HEK293 (cell line): Measurements from ENCODE around the gene SUSD6.

Experiments used
- CTCF ChIA-PET: fragments of 350-600 bp; formaldehyde crosslinking; extraction: SDS; loops from one replicate; lab custom pipeline; 2021; ENCODE audit warnings: antibody characterized with exemption; lab: Yijun Ruan, JAX
- POLR2A ChIA-PET: fragments of 300-600 bp; formaldehyde crosslinking; extraction: SDS; loops from one replicate; lab custom pipeline; 2020; ENCODE audit warnings: antibody characterized with exemption, inconsistent platforms; lab: Yijun Ruan, JAX
- H3K27ac ChIP-seq: fragments of 200-500 bp; sonication (Bioruptor generic); 2 replicates; pipeline ENCODE4 v1.5.1; 2014; ENCODE audit warnings: low read depth, low read length, control low read depth, inconsistent platforms; ENCODE audit errors: extremely low read depth
- H3K36me3 ChIP-seq, 2 experiments: fragments of 200-500 bp in 1 of 2; sonication (Bioruptor generic) in 1 of 2; 1 replicate in 1 of 2; 2 replicates in 1 of 2; pipeline ENCODE4 v1.5.1; 2014 to 2017; ENCODE audit warnings: inconsistent platforms in 2 of 2, low read length in 2 of 2; ENCODE audit not compliant: control insufficient read depth in 2 of 2, insufficient read depth in 1 of 2
- H3K4me1 ChIP-seq: fragments of 200-500 bp; sonication (Bioruptor generic); 2 replicates; pipeline ENCODE4 v1.5.1; 2014; ENCODE audit warnings: mild to moderate bottlenecking, low read length, inconsistent platforms; ENCODE audit not compliant: control insufficient read depth, insufficient read depth
- H3K4me3 ChIP-seq: 2 replicates; pipeline ENCODE4 v1.5.1; 2011; ENCODE audit warnings: low read depth, mild to moderate bottlenecking, control low read depth, low read length, moderate library complexity
- H3K9me3 ChIP-seq: fragments of 200-500 bp; sonication (Bioruptor generic); 2 replicates; pipeline ENCODE4 v1.5.1; 2014; ENCODE audit warnings: low read depth, low read length, inconsistent platforms; ENCODE audit not compliant: control insufficient read depth, insufficient read depth
- GFI1B ChIP-seq: fragments of 450-650 bp; formaldehyde crosslinking; IDR thresholded peaks from 2 replicates; pipeline ENCODE4 v1.5.1; 2016; ENCODE audit warnings: missing biosample characterization, missing genetic modification characterization
- GLI2 ChIP-seq: fragments of 450-650 bp; formaldehyde crosslinking; IDR thresholded peaks from 2 replicates; pipeline ENCODE4; 2017; ENCODE audit warnings: missing biosample characterization, missing genetic modification characterization, low read depth, borderline replicate concordance
- GLIS2 ChIP-seq: fragments of 450-650 bp; formaldehyde crosslinking; IDR thresholded peaks from 2 replicates; pipeline ENCODE4 v1.5.1; 2016; ENCODE audit warnings: missing biosample characterization, missing genetic modification characterization
- KLF1 ChIP-seq: fragments of 450-650 bp; formaldehyde crosslinking; IDR thresholded peaks from 2 replicates; pipeline ENCODE4 v1.5.1; 2016; ENCODE audit warnings: missing biosample characterization, missing genetic modification characterization
- KLF7 ChIP-seq: fragments of 450-650 bp; formaldehyde crosslinking; IDR thresholded peaks from 2 replicates; pipeline ENCODE4 v1.5.1; 2016; ENCODE audit warnings: missing biosample characterization, missing genetic modification characterization, borderline replicate concordance
- MZF1 ChIP-seq: fragments of 450-650 bp; formaldehyde crosslinking; IDR thresholded peaks from 2 replicates; pipeline ENCODE4 v1.5.1; 2017; ENCODE audit warnings: missing biosample characterization, missing genetic modification characterization, borderline replicate concordance
- OSR2 ChIP-seq: fragments of 450-650 bp; formaldehyde crosslinking; IDR thresholded peaks from 2 replicates; pipeline ENCODE4 v1.5.1; 2016; ENCODE audit warnings: missing biosample characterization, missing genetic modification characterization
- RBAK ChIP-seq: fragments of 450-650 bp; formaldehyde crosslinking; IDR thresholded peaks from 2 replicates; pipeline ENCODE4 v1.5.1; 2016; ENCODE audit warnings: missing biosample characterization, missing genetic modification characterization
- SETDB1 ChIP-seq: IDR thresholded peaks from one replicate; pipeline ENCODE4 v1.6.1; 2017; ENCODE audit warnings: mild to moderate bottlenecking, low read length, moderate library complexity, mixed read lengths; ENCODE audit not compliant: insufficient read length
- TCF7L2 ChIP-seq: IDR thresholded peaks from 2 replicates; pipeline ENCODE4 v1.6.1; 2011; ENCODE audit warnings: low read depth, mild to moderate bottlenecking, inconsistent platforms, low read length, moderate library complexity, borderline replicate concordance
- YY1 ChIP-seq: fragments of 450-650 bp; formaldehyde crosslinking; IDR thresholded peaks from 2 replicates; pipeline ENCODE4 v1.5.1; 2018; ENCODE audit warnings: missing biosample characterization, missing genetic modification characterization
- ZBTB10 ChIP-seq: fragments of 450-650 bp; formaldehyde crosslinking; IDR thresholded peaks from 2 replicates; pipeline ENCODE4 v1.5.1; 2016; ENCODE audit warnings: missing biosample characterization, missing genetic modification characterization
- ZBTB11 ChIP-seq: fragments of 450-650 bp; formaldehyde crosslinking; conservative IDR thresholded peaks from 2 replicates; pipeline ENCODE4 v1.5.1; 2016; ENCODE audit warnings: low read depth, missing biosample characterization, missing genetic modification characterization
- ZBTB20 ChIP-seq: fragments of 450-650 bp; formaldehyde crosslinking; IDR thresholded peaks from 2 replicates; pipeline ENCODE4 v1.5.1; 2016; ENCODE audit warnings: missing biosample characterization, missing genetic modification characterization
- ZBTB7A ChIP-seq: fragments of 450-650 bp; formaldehyde crosslinking; IDR thresholded peaks from 2 replicates; pipeline ENCODE4 v1.5.1; 2016; ENCODE audit warnings: low read depth, missing biosample characterization, missing genetic modification characterization
- ZFP3 ChIP-seq: fragments of 450-650 bp; formaldehyde crosslinking; IDR thresholded peaks from 2 replicates; pipeline ENCODE4 v1.5.1; 2016; ENCODE audit warnings: low read depth, missing biosample characterization, missing genetic modification characterization
- ZFP37 ChIP-seq: fragments of 450-650 bp; formaldehyde crosslinking; IDR thresholded peaks from 2 replicates; pipeline ENCODE4 v1.5.1; 2016; ENCODE audit warnings: missing biosample characterization, missing genetic modification characterization
- ZFP41 ChIP-seq: fragments of 450-650 bp; formaldehyde crosslinking; IDR thresholded peaks from 2 replicates; pipeline ENCODE4 v1.5.1; 2016; ENCODE audit warnings: missing biosample characterization, missing genetic modification characterization, borderline replicate concordance
- ZNF214 ChIP-seq: fragments of 450-650 bp; formaldehyde crosslinking; IDR thresholded peaks from 2 replicates; pipeline ENCODE4 v1.5.1; 2017; ENCODE audit warnings: missing biosample characterization, mild to moderate bottlenecking, missing genetic modification characterization, borderline replicate concordance
- ZNF223 ChIP-seq: fragments of 450-650 bp; formaldehyde crosslinking; IDR thresholded peaks from 2 replicates; pipeline ENCODE4 v1.5.1; 2016; ENCODE audit warnings: missing biosample characterization, missing genetic modification characterization
- ZNF26 ChIP-seq: fragments of 450-650 bp; formaldehyde crosslinking; IDR thresholded peaks from 2 replicates; pipeline ENCODE4 v1.5.1; 2016; ENCODE audit warnings: missing biosample characterization, missing genetic modification characterization
- ZNF266 ChIP-seq: fragments of 450-650 bp; formaldehyde crosslinking; IDR thresholded peaks from 2 replicates; pipeline ENCODE4 v1.5.1; 2016; ENCODE audit warnings: missing biosample characterization, missing genetic modification characterization, low read depth
- ZNF416 ChIP-seq: fragments of 450-650 bp; formaldehyde crosslinking; IDR thresholded peaks from 2 replicates; pipeline ENCODE4 v1.5.1; 2016; ENCODE audit warnings: missing biosample characterization, missing genetic modification characterization
- ZNF426 ChIP-seq: fragments of 450-650 bp; formaldehyde crosslinking; IDR thresholded peaks from 2 replicates; pipeline ENCODE4 v1.5.1; 2017; ENCODE audit warnings: missing biosample characterization, missing genetic modification characterization, mild to moderate bottlenecking, inconsistent platforms, moderate library complexity
- ZNF548 ChIP-seq: fragments of 450-650 bp; formaldehyde crosslinking; IDR thresholded peaks from 2 replicates; pipeline ENCODE4 v1.5.1; 2016; ENCODE audit warnings: missing biosample characterization, missing genetic modification characterization
- ZNF571 ChIP-seq: fragments of 450-650 bp; formaldehyde crosslinking; IDR thresholded peaks from 2 replicates; pipeline ENCODE4 v1.5.0; 2017; ENCODE audit warnings: missing biosample characterization, missing genetic modification characterization
- ZNF623 ChIP-seq: fragments of 450-650 bp; formaldehyde crosslinking; IDR thresholded peaks from 2 replicates; pipeline ENCODE4 v1.5.1; 2016; ENCODE audit warnings: missing biosample characterization, missing genetic modification characterization
- ZNF707 ChIP-seq: fragments of 450-650 bp; formaldehyde crosslinking; IDR thresholded peaks from 2 replicates; pipeline ENCODE4 v1.5.1; 2016; ENCODE audit warnings: missing biosample characterization, missing genetic modification characterization
- ZNF776 ChIP-seq: fragments of 450-650 bp; formaldehyde crosslinking; IDR thresholded peaks from 2 replicates; pipeline ENCODE4 v1.5.0; 2017; ENCODE audit warnings: missing biosample characterization, missing genetic modification characterization, borderline replicate concordance

SUSD6 gene

GRCh38 chr14:69704319-69704718, 92.9 kb downstream of the SUSD6 start (continued):
- TF ChIP-seq OSR2 (tag by site-specific recombination) (no peak), GFI1B (tag by site-specific recombination) (no peak), ZBTB7A (tag by site-specific recombination) (no peak), ZNF214 (tag by site-specific recombination) (no peak), ZFP3 (tag by site-specific recombination) (no peak), KLF1 (tag by site-specific recombination) (no peak), ZNF416 (no peak), ZNF571 (tag by site-specific recombination) (no peak), ZNF26 (tag by site-specific recombination) (no peak), SETDB1 (no peak), ZBTB20 (tag by site-specific recombination) (no peak)

GRCh38 chr14:69705706-69706105, 94.3 kb downstream of the SUSD6 start:
- H3K36me3 ChIP-seq = peaks cover 0 to 31% of the 10 kb centered on the region in 2 experiments; a peak in 1 of 3 replicates

More at GRCh38 chr14:69705706-69706105, 94.3 kb downstream of the SUSD6 start:
- TF ChIP-seq ZBTB11 (tag by site-specific recombination) (no peak), ZNF426 (tag by site-specific recombination) (no peak), ZNF776 (no peak), ZNF266 (no peak), ZNF623 (no peak), ZBTB10 (tag by site-specific recombination) (no peak), KLF7 (tag by site-specific recombination) (no peak), GLIS2 (tag by site-specific recombination) (no peak), YY1 (tag by site-specific recombination) (no peak), ZNF223 (no peak), RBAK (tag by site-specific recombination) (no peak), MZF1 (tag by site-specific recombination) (no peak), ZNF707 (tag by site-specific recombination) (no peak), TCF7L2 (no peak), ZFP41 (tag by site-specific recombination) (no peak), GLI2 (tag by site-specific recombination) (no peak), ZFP37 (tag by site-specific recombination) (no peak), ZNF548 (tag by site-specific recombination) (no peak)
- Histone ChIP-seq H3K27ac (no peak overlapping the region), H3K9me3 (no peaks in the 10 kb centered on the region), H3K4me3 (no peak overlapping the region), H3K4me1 (no peaks in the 10 kb centered on the region)
- POLR2A ChIA-PET = no interaction called here
- CTCF ChIA-PET = interaction anchor here (0.5 kb wide), 1 partner anchor 542 kb away, joined by 3 read pairs; no protein-coding TSS in a partner anchor
